A673 (cell line): ENCODE results near the gene NCAN.

Source experiments
- EZH2 ChIP-seq: fragments of 200-600 bp; sonication (generic); IDR thresholded peaks from 2 replicates; pipeline ENCODE4 v1.6.1; 2017; ENCODE audit warnings: borderline replicate concordance, low read depth, mild to moderate bottlenecking, mixed read lengths, antibody characterized with exemption, low read length; ENCODE audit not compliant: poor library complexity, severe bottlenecking
- TF ChIP-seq, protein P1 (sequence below): fragments of 300-800, 200-600 bp; sonication (generic); conservative IDR thresholded peaks from 2 replicates; pipeline ENCODE4 v1.5.1; 2017; ENCODE audit warnings: low read depth, mild to moderate bottlenecking, antibody characterized with exemption, low read length, moderate library complexity, mixed read lengths

GRCh38 chr19:19230999-19231398, 19.2 kb downstream of the NCAN start:
- TF ChIP-seq, protein P1, sequence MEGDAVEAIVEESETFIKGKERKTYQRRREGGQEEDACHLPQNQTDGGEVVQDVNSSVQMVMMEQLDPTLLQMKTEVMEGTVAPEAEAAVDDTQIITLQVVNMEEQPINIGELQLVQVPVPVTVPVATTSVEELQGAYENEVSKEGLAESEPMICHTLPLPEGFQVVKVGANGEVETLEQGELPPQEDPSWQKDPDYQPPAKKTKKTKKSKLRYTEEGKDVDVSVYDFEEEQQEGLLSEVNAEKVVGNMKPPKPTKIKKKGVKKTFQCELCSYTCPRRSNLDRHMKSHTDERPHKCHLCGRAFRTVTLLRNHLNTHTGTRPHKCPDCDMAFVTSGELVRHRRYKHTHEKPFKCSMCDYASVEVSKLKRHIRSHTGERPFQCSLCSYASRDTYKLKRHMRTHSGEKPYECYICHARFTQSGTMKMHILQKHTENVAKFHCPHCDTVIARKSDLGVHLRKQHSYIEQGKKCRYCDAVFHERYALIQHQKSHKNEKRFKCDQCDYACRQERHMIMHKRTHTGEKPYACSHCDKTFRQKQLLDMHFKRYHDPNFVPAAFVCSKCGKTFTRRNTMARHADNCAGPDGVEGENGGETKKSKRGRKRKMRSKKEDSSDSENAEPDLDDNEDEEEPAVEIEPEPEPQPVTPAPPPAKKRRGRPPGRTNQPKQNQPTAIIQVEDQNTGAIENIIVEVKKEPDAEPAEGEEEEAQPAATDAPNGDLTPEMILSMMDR = no peak
- TF ChIP-seq EZH2 = no peak
